Thoracic aorta (tissue), 2 donors: ENCODE measurements around the gene RBBP8NL. TPM values are rescaled to one million over a fixed set of nuclear protein-coding genes. Genes with fewer than 3 reads are reported as not detected.

Experiments
- ATAC-seq: fragments of 150-250 bp; one replicate; pipeline ENCODE4 v1.8.0; 2017; ENCODE audit warnings: low read depth; ENCODE audit not compliant: insufficient number of reproducible peaks, low FRiP score
- DNase-seq: peaks from one replicate; pipeline ENCODE4 v3.0.0-alpha.2; 2020; ENCODE audit warnings: low spot score
- H3K27ac ChIP-seq, 2 donors: fragments of 200-600 bp; sonication (generic); 1 replicate in 1 of 2; 2 replicates in 1 of 2; pipeline ENCODE4 v1.5.1; 2016; ENCODE audit warnings: mild to moderate bottlenecking in 2 of 2, moderate library complexity in 2 of 2
- H3K27me3 ChIP-seq: fragments of 200-600 bp; sonication (generic); replicated peaks from 2 replicates; pipeline ENCODE4 v1.6.0; 2016; ENCODE audit warnings: mild to moderate bottlenecking; ENCODE audit not compliant: insufficient read depth
- H3K36me3 ChIP-seq: fragments of 200-600 bp; sonication (generic); one replicate; pipeline ENCODE4 v1.5.1; 2016
- H3K4me1 ChIP-seq, 2 donors: fragments of 200-600 bp; sonication (generic); 1 replicate in 1 of 2; 2 replicates in 1 of 2; pipeline versions ENCODE4 v1.5.1 to v1.6.0; 2016; ENCODE audit warnings: low read depth in 2 of 2, mild to moderate bottlenecking in 1 of 2; ENCODE audit not compliant: control insufficient read depth in 1 of 2
- H3K4me3 ChIP-seq: fragments of 200-600 bp; sonication (generic); 2 replicates; pipeline ENCODE4 v1.5.1; 2016; ENCODE audit warnings: mild to moderate bottlenecking
- H3K9me3 ChIP-seq: fragments of 200-600 bp; sonication (generic); 2 replicates; pipeline ENCODE4 v1.5.1; 2016
- CTCF ChIP-seq: fragments of 200-600 bp; sonication (generic); IDR thresholded peaks from one replicate; pipeline ENCODE4 v1.5.1; 2019; ENCODE audit warnings: antibody characterized with exemption
- total RNA-seq, 2 donors: library from RNA; depleted of rRNA; stranded (reverse); fragments of >200 nt; gene quantifications; one replicate each; pipeline versions ENCODE4 v1.1.0 to v1.2.3, GENCODE V29; 2016

Gene RBBP8NL
- total RNA-seq, 2 donors from 2014 or later = not detected

GRCh38 chr20:62370115-62370806, 57.1 kb downstream of the RBBP8NL start:
- Histone ChIP-seq H3K27me3 (no peaks in the 10 kb centered on the region), H3K4me3 (no peak overlapping the region), H3K36me3 (no peaks in the 10 kb centered on the region), H3K27ac (peak overlapping the region; percentile 48 to 61), H3K9me3 (no peaks in the 10 kb centered on the region), H3K4me1 (peaks cover 38 to 76% of the 10 kb centered on the region in 2 donors)
- TF ChIP-seq CTCF = no peak
- no peak for ATAC-seq
- no peak for DNase-seq

GRCh38 chr20:62369815-62370114, 57.6 kb downstream of the RBBP8NL start:
- Histone ChIP-seq H3K27me3 (no peaks in the 10 kb centered on the region), H3K9me3 (no peaks in the 10 kb centered on the region), H3K27ac (peak overlapping the region; percentile 27 to 61), H3K36me3 (no peaks in the 10 kb centered on the region), H3K4me3 (no peak overlapping the region), H3K4me1 (peaks cover 38 to 76% of the 10 kb centered on the region in 2 donors)
- no peak for TF ChIP-seq CTCF
- ATAC-seq (no peak), DNase-seq (no peak)

DNA sequence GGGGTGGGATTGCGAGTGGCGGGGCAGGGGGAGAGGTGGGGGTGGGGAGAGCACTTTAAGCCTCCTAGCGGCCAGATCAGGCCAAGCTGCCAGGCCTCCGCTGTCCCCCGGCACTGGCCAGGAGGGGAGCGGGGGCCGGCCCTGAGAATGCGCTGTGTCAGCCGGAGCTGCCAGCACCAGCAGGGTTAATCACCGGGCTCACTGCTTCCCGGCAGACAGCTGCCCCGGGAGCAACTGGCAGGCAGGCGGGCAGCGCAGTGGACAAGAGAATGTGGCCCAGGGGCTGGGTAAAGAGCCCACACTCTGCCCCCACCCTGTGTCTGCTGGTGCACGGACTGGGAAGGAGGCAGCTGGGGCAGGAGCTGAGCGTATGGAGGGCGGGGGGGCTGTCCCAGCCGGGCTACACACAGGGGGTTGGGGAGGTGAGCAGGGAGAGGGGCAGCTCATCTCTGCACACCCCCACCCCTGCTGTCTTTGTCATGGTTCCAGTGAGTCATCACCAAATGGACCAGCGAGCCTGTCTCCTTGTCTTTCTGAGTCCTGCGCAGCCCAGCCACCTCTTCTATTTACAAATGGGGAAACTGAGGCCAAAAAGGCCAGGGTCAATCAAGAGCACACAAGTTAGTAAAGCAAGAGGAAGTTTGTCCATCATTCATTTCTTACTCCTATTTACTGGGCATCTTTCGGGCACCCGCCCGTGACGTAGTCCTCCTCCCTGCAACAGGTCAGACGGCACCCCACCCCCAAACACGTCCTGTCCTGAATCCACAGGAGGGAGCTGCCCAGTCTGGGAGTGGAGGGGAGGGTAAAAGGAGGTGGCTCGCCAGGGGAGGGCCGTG, 58.1 kb downstream of the RBBP8NL start:
- no peaks in the 10 kb centered on the region for H3K9me3 ChIP-seq
- TF ChIP-seq CTCF = peak; percentile 48
- peak overlapping the region; percentile 27 to 61 for H3K27ac ChIP-seq
- H3K27me3 ChIP-seq = no peaks in the 10 kb centered on the region
- H3K4me3 ChIP-seq = peak overlapping the region; percentile 97
- no peaks in the 10 kb centered on the region for H3K36me3 ChIP-seq
- DNase-seq = no peak
- no peak for ATAC-seq
- peaks cover 42 to 77% of the 10 kb centered on the region in 2 donors for H3K4me1 ChIP-seq

- H3K4me3 ChIP-seq = peak overlapping the region; percentile 97
- no peaks in the 10 kb centered on the region for H3K9me3 ChIP-seq
- H3K36me3 ChIP-seq = no peaks in the 10 kb centered on the region
- H3K27me3 ChIP-seq = no peaks in the 10 kb centered on the region
- peak overlapping the region; percentile 27 to 61 for H3K27ac ChIP-seq
- H3K4me1 ChIP-seq = peaks cover 49 to 84% of the 10 kb centered on the region in 2 donors
- no peak for ATAC-seq
- DNase-seq = no peak
- TF ChIP-seq CTCF = no peak
Observed at GRCh38 chr20:62368392-62368975, 58.9 kb downstream of the RBBP8NL start.
